ENCODE results near the gene SLC9A2.

SLC9A2 gene

GRCh38 chr2:102735416-102736109, 116.2 kb downstream of the SLC9A2 start:
- DNase-seq = no peak

GRCh38 chr2:102736110-102736409, 116.7 kb downstream of the SLC9A2 start:
- DNase-seq = no peak

GRCh38 chr2:102736410-102737409, 117.4 kb downstream of the SLC9A2 start:
- DNase-seq = peak; percentile 69

- no peak for DNase-seq
Measured at GRCh38 chr2:102737431-102737830, 118.1 kb downstream of the SLC9A2 start.

- no peak for DNase-seq
Measured at GRCh38 chr2:102743259-102743658, 123.9 kb downstream of the SLC9A2 start.

- DNase-seq = no peak
Measured at GRCh38 chr2:102748107-102748506, 128.8 kb downstream of the SLC9A2 start.

- DNase-seq = peak; percentile 49
Measured at GRCh38 chr2:102749938-102750337, 130.6 kb downstream of the SLC9A2 start.

GRCh38 chr2:102753563-102754159, 134.3 kb downstream of the SLC9A2 start:
- peak; percentile 70 for DNase-seq

- no peak for DNase-seq
Measured at GRCh38 chr2:102754456-102755145, 135.2 kb downstream of the SLC9A2 start.

GRCh38 chr2:102755284-102755683, 135.9 kb downstream of the SLC9A2 start:
- no peak for DNase-seq

DNA sequence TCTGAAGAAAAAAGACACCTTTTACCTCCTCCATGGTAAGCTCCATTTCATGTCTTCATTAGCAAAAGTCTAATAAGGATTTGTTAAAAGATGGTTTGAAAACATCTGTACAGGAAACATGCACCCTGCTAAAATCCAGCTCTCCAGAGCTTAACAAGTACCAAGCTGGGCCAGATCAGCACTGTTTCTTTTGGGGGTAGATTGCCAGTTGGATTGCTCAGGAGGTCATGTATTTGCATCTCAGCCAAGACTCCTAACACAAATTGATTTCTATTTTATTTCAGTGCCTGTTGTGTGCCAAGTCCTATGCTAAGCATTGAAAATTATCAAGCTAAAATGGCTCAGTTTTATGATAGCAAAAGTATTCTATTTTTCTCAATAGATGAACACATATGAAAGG, 139.1 kb downstream of the SLC9A2 start:
- DNase-seq = no peak

All from inflammatory macrophage treated with lipopolysaccharide for 4 hours (primary cell).